Caki2 (cell line): ENCODE data around the gene FUT8. TPM values are rescaled to one million over a fixed set of nuclear protein-coding genes. Genes with fewer than 3 reads are reported as not detected.

Source experiments
- DNase-seq: peaks from one replicate; pipeline ENCODE4 v3.0.0-alpha.2; 2015; ENCODE audit warnings: low read depth
- in situ Hi-C: cut with HindIII; loops from 2 replicates; pipeline ENCODE4 v1.10.0; 2016; ENCODE audit warnings: low sequenced_read_pairs, low pct_unique_long_range_greater_than_20kb, mixed read lengths
- total RNA-seq: library from RNA; depleted of rRNA; stranded (reverse); fragments of >200 nt; shearing (Covaris generic); gene quantifications from 2 replicates; pipeline ENCODE4 v1.2.3, GENCODE V29; 2014; ENCODE audit warnings: low replicate concordance; rRNA removed

The FUT8 gene
- 29.6 and 54.9 TPM in 2 replicates for total RNA-seq

GRCh38 chr14:65412032-65412846, at the start of gene FUT8:
Gene FUT8, plus strand, starts transcription at chr14:65412730. Its CDS starts 148,834 bp downstream, at chr14:65561564.
- peak; percentile 95 for DNase-seq
- in situ Hi-C loops = no loop called here

GRCh38 chr14:65366802-65367565, 45.5 kb upstream of the FUT8 start:
- in situ Hi-C loops = no loop called here
- DNase-seq = no peak

- DNase-seq = no peak
- in situ Hi-C loops = no loop called here
Observed at GRCh38 chr14:65369560-65369959, 43.0 kb upstream of the FUT8 start.

GRCh38 chr14:65370801-65371248, 41.7 kb upstream of the FUT8 start:
- no peak for DNase-seq
- in situ Hi-C loops = no loop called here

- in situ Hi-C loops = no loop called here
- DNase-seq = no peak
Observed at GRCh38 chr14:65371784-65372183, 40.7 kb upstream of the FUT8 start.

- no peak for DNase-seq
- in situ Hi-C loops = no loop called here
Observed at GRCh38 chr14:65373016-65373670, 39.4 kb upstream of the FUT8 start.

GRCh38 chr14:65373671-65374039, 38.9 kb upstream of the FUT8 start:
- DNase-seq = no peak
- in situ Hi-C loops = no loop called here

GRCh38 chr14:65377576-65377975, 35.0 kb upstream of the FUT8 start:
- in situ Hi-C loops = no loop called here
- no peak for DNase-seq

GRCh38 chr14:65382586-65382985, 29.9 kb upstream of the FUT8 start:
- no peak for DNase-seq
- in situ Hi-C loops = no loop called here

- no peak for DNase-seq
- in situ Hi-C loops = no loop called here
Observed at GRCh38 chr14:65387171-65387570, 25.4 kb upstream of the FUT8 start.

GRCh38 chr14:65387628-65388027, 24.9 kb upstream of the FUT8 start:
- in situ Hi-C loops = no loop called here
- no peak for DNase-seq

GRCh38 chr14:65392296-65392695, 20.2 kb upstream of the FUT8 start:
- in situ Hi-C loops = no loop called here
- DNase-seq = no peak

GRCh38 chr14:65396082-65396910, 16.2 kb upstream of the FUT8 start:
- DNase-seq = no peak
- in situ Hi-C loops = no loop called here

- no peak for DNase-seq
- in situ Hi-C loops = no loop called here
Observed at GRCh38 chr14:65403231-65403630, 9.3 kb upstream of the FUT8 start.

- in situ Hi-C loops = no loop called here
- DNase-seq = no peak
Observed at GRCh38 chr14:65408113-65408512, 4.4 kb upstream of the FUT8 start.

GRCh38 chr14:65410640-65411039, 1.9 kb upstream of the FUT8 start:
- in situ Hi-C loops = no loop called here
- DNase-seq = no peak

- in situ Hi-C loops = no loop called here
- peak; percentile 78 for DNase-seq
Observed at GRCh38 chr14:65411656-65412031, 886 bp upstream of the FUT8 start.
